T-helper 17 cell (primary cell): ENCODE measurements around the gene SMYD4. TPM values are rescaled to one million over a fixed set of nuclear protein-coding genes. Genes with fewer than 3 reads are reported as not detected.

Experiments used
- ATAC-seq: fragments of 150-1000 bp; cut with Tn5 transposase; 2 replicates; pipeline ENCODE4 v1.10.0; 2021; ENCODE audit warnings: mild to moderate bottlenecking, moderate library complexity
- DNase-seq, 3 donors: peaks; one replicate each; pipeline versions ENCODE4 v3.0.0 to v3.0.0-alpha.2; 2020 to 2021
- H3K9me3 ChIP-seq: one replicate; pipeline ENCODE4 v1.7.0; 2013; ENCODE audit warnings: low read length, mild to moderate bottlenecking; ENCODE audit not compliant: control insufficient read depth, poor library complexity, severe bottlenecking
- H3K27ac Mint-ChIP-seq: one replicate; pipeline ENCODE4 v1.8.0; 2022; ENCODE audit warnings: mild to moderate bottlenecking, moderate library complexity, mixed read lengths
- H3K27me3 Mint-ChIP-seq: one replicate; pipeline ENCODE4 v1.8.0; 2022; ENCODE audit warnings: mixed read lengths
- H3K36me3 Mint-ChIP-seq: one replicate; pipeline ENCODE4 v1.8.0; 2022; ENCODE audit warnings: low read depth, mixed read lengths
- H3K4me1 Mint-ChIP-seq: one replicate; pipeline ENCODE4 v1.8.0; 2022; ENCODE audit warnings: mild to moderate bottlenecking, mixed read lengths
- H3K4me3 Mint-ChIP-seq: one replicate; pipeline ENCODE4 v1.8.0; 2022; ENCODE audit warnings: mild to moderate bottlenecking, moderate library complexity, mixed read lengths
- total RNA-seq, 4 donors: library from RNA in 2 of 4; stranded (reverse) in 2 of 4; gene quantifications; one replicate each; pipeline ENCODE4 v1.2.3 and lab custom pipeline; 2022 to 2026

The SMYD4 gene
- 10 to 100 TPM; 16.0 to 16.8 TPM for total RNA-seq
- total RNA-seq (lab: John Stamatoyannopoulos, UW): 31.0 to 38.4 reads per million in 2 donors

GRCh38 chr17:1829592-1830257, at the start of gene SMYD4, which contains the start of gene RPA1:
TSS of gene SMYD4 (minus strand) at chr17:1829902. CDS start at chr17:1827994, 1,908 bp downstream.
TSS of gene RPA1 (plus strand) at chr17:1830005. CDS start at chr17:1830094, 89 bp downstream.
- peak within 1 kb of the TSS; percentile 98 for H3K4me3 Mint-ChIP-seq
- no peaks in the 10 kb centered on the region for H3K9me3 ChIP-seq
- ATAC-seq (peak; percentile 99), DNase-seq (peak; percentile 81 to 90 (median 87))
- peaks cover 41% of the 10 kb centered on the region for H3K4me1 Mint-ChIP-seq
- H3K27ac Mint-ChIP-seq: peak within 1 kb of the TSS; percentile 97
- H3K36me3 Mint-ChIP-seq: no peaks in the 10 kb centered on the region
- H3K27me3 Mint-ChIP-seq: no peaks in the 10 kb centered on the region

- no peak overlapping the region for H3K4me3 Mint-ChIP-seq
These were observed 48.9 kb upstream of the SMYD4 start for GRCh38 chr17:1878419-1879121.

GRCh38 chr17:1875597-1875996, 45.9 kb upstream of the SMYD4 start:
- peak overlapping the region; percentile 98 for H3K27ac Mint-ChIP-seq
- DNase-seq (no peak), ATAC-seq (no peak)
- H3K4me3 Mint-ChIP-seq: no peak overlapping the region
- peaks cover 36% of the 10 kb centered on the region for H3K4me1 Mint-ChIP-seq
- peaks cover 18% of the 10 kb centered on the region for H3K36me3 Mint-ChIP-seq
- H3K9me3 ChIP-seq: no peaks in the 10 kb centered on the region
- no peaks in the 10 kb centered on the region for H3K27me3 Mint-ChIP-seq

More at GRCh38 chr17:1878419-1879121, 48.9 kb upstream of the SMYD4 start:
- H3K4me1 Mint-ChIP-seq: peaks cover 15% of the 10 kb centered on the region
- no peaks in the 10 kb centered on the region for H3K27me3 Mint-ChIP-seq
- H3K27ac Mint-ChIP-seq: no peak overlapping the region
- DNase-seq: no peak
- ATAC-seq: no peak
- no peaks in the 10 kb centered on the region for H3K9me3 ChIP-seq
- peaks cover 13% of the 10 kb centered on the region for H3K36me3 Mint-ChIP-seq

GRCh38 chr17:1873418-1873817, 43.7 kb upstream of the SMYD4 start:
- Mint-ChIP-seq H3K4me3 (peak overlapping the region; percentile 85), H3K4me1 (peaks cover 43% of the 10 kb centered on the region), H3K27ac (peak overlapping the region; percentile 98), H3K27me3 (no peaks in the 10 kb centered on the region), H3K36me3 (peaks cover 15% of the 10 kb centered on the region)
- DNase-seq (no peak), ATAC-seq (peak; percentile 39)
- H3K9me3 ChIP-seq: no peaks in the 10 kb centered on the region

- DNase-seq (no peak), ATAC-seq (no peak)
These were observed 43.3 kb upstream of the SMYD4 start for GRCh38 chr17:1872976-1873375.

GRCh38 chr17:1872254-1872653, 42.6 kb upstream of the SMYD4 start:
- no peaks in the 10 kb centered on the region for H3K9me3 ChIP-seq
- no peak for DNase-seq
- Mint-ChIP-seq H3K4me1 (peaks cover 43% of the 10 kb centered on the region), H3K36me3 (peaks cover 14% of the 10 kb centered on the region), H3K4me3 (peak overlapping the region; percentile 86), H3K27me3 (no peaks in the 10 kb centered on the region), H3K27ac (peak overlapping the region; percentile 98)
- no peak for ATAC-seq

More at GRCh38 chr17:1872976-1873375, 43.3 kb upstream of the SMYD4 start:
- H3K4me3 Mint-ChIP-seq: peak overlapping the region; percentile 85
- H3K27ac Mint-ChIP-seq: peak overlapping the region; percentile 98
- H3K36me3 Mint-ChIP-seq: peaks cover 15% of the 10 kb centered on the region
- H3K4me1 Mint-ChIP-seq: peaks cover 43% of the 10 kb centered on the region
- no peaks in the 10 kb centered on the region for H3K27me3 Mint-ChIP-seq
- no peaks in the 10 kb centered on the region for H3K9me3 ChIP-seq

- peaks cover 46% of the 10 kb centered on the region for H3K4me1 Mint-ChIP-seq
These were observed 42.1 kb upstream of the SMYD4 start for GRCh38 chr17:1871756-1872155.

GRCh38 chr17:1870592-1870991, 40.9 kb upstream of the SMYD4 start:
- Mint-ChIP-seq H3K4me3 (peak overlapping the region; percentile 86), H3K27ac (peak overlapping the region; percentile 98), H3K27me3 (no peaks in the 10 kb centered on the region), H3K4me1 (peaks cover 48% of the 10 kb centered on the region), H3K36me3 (peaks cover 9% of the 10 kb centered on the region)
- no peaks in the 10 kb centered on the region for H3K9me3 ChIP-seq
- DNase-seq: no peak
- peak; percentile 79 for ATAC-seq

More at GRCh38 chr17:1871756-1872155, 42.1 kb upstream of the SMYD4 start:
- DNase-seq: peak in 1 of 3 donors; percentile 24
- H3K27ac Mint-ChIP-seq: peak overlapping the region; percentile 98
- ATAC-seq: peak; percentile 73
- H3K4me3 Mint-ChIP-seq: peak overlapping the region; percentile 86
- no peaks in the 10 kb centered on the region for H3K27me3 Mint-ChIP-seq
- H3K9me3 ChIP-seq: no peaks in the 10 kb centered on the region
- H3K36me3 Mint-ChIP-seq: peaks cover 10% of the 10 kb centered on the region

- Mint-ChIP-seq H3K4me1 (peaks cover 29% of the 10 kb centered on the region), H3K4me3 (no peak overlapping the region), H3K36me3 (peaks cover 5% of the 10 kb centered on the region), H3K27ac (peak overlapping the region; percentile 79), H3K27me3 (no peaks in the 10 kb centered on the region)
- DNase-seq (no peak), ATAC-seq (no peak)
- no peaks in the 10 kb centered on the region for H3K9me3 ChIP-seq
These were observed 38.4 kb upstream of the SMYD4 start for GRCh38 chr17:1868090-1868489.

- Mint-ChIP-seq H3K4me3 (no peak overlapping the region), H3K27me3 (no peaks in the 10 kb centered on the region), H3K36me3 (peaks cover 2% of the 10 kb centered on the region), H3K27ac (peak overlapping the region; percentile 79), H3K4me1 (peaks cover 25% of the 10 kb centered on the region)
- DNase-seq: no peak
- H3K9me3 ChIP-seq: no peaks in the 10 kb centered on the region
- no peak for ATAC-seq
These were observed 37.6 kb upstream of the SMYD4 start for GRCh38 chr17:1867307-1867706.

- H3K36me3 Mint-ChIP-seq: peaks cover 2% of the 10 kb centered on the region
- no peak overlapping the region for H3K4me3 Mint-ChIP-seq
- no peaks in the 10 kb centered on the region for H3K27me3 Mint-ChIP-seq
- DNase-seq (peak in 2 of 3 donors; percentile 24 to 56), ATAC-seq (peak; percentile 68)
- H3K9me3 ChIP-seq: no peaks in the 10 kb centered on the region
- H3K4me1 Mint-ChIP-seq: peaks cover 14% of the 10 kb centered on the region
- H3K27ac Mint-ChIP-seq: peak overlapping the region; percentile 51
These were observed 35.7 kb upstream of the SMYD4 start for GRCh38 chr17:1865252-1866037.

- DNase-seq: no peak
- H3K4me1 Mint-ChIP-seq: peaks cover 5% of the 10 kb centered on the region
- H3K36me3 Mint-ChIP-seq: no peaks in the 10 kb centered on the region
- H3K27me3 Mint-ChIP-seq: no peaks in the 10 kb centered on the region
- no peak overlapping the region for H3K4me3 Mint-ChIP-seq
- ATAC-seq: no peak
- no peak overlapping the region for H3K27ac Mint-ChIP-seq
- no peaks in the 10 kb centered on the region for H3K9me3 ChIP-seq
These were observed 31.8 kb upstream of the SMYD4 start for GRCh38 chr17:1861391-1862010.
